GM21576 (cell line): ENCODE data around the gene CATSPER3.
"Not testable (repeated sequence)": the region's sequence is repeated elsewhere in the genome, so short reads cannot be mapped to it uniquely, and the experiment has no call there.

Source experiments
- ATAC-seq: cut with Tn5 transposase; IDR thresholded peaks from one replicate; pipeline ENCODE4 v1.9.1; 2021; ENCODE audit warnings: mild to moderate bottlenecking, moderate library complexity; ENCODE audit not compliant: unreplicated experiment

Gene CATSPER3

GRCh38 chr5:134969166-134969565 lies 1.5 kb downstream of the CATSPER3 start:
- ATAC-seq, result no peak

GRCh38 chr5:134975078-134975715 lies 7.5 kb downstream of the CATSPER3 start:
- no peak for ATAC-seq

- no peak for ATAC-seq
These were observed 8.1 kb downstream of the CATSPER3 start for GRCh38 chr5:134975843-134976242.

GRCh38 chr5:134976841-134977240 lies 9.1 kb downstream of the CATSPER3 start:
- ATAC-seq, result no peak

GRCh38 chr5:134979416-134979815 lies 11.7 kb downstream of the CATSPER3 start:
- no peak for ATAC-seq

GRCh38 chr5:134982230-134982629 lies 14.5 kb downstream of the CATSPER3 start:
- ATAC-seq, result no peak

GRCh38 chr5:134989266-134989830 lies 21.6 kb downstream of the CATSPER3 start:
- no peak for ATAC-seq

- ATAC-seq, result not testable (repeated sequence)
These were observed 22.5 kb downstream of the CATSPER3 start for GRCh38 chr5:134990183-134990582.

- no peak for ATAC-seq
These were observed 24.4 kb downstream of the CATSPER3 start for GRCh38 chr5:134992148-134992547.

- no peak for ATAC-seq
These were observed 25.5 kb downstream of the CATSPER3 start for GRCh38 chr5:134993161-134993560.

GRCh38 chr5:134994560-134995156 lies 27.0 kb downstream of the CATSPER3 start:
- no peak for ATAC-seq

- ATAC-seq, result no peak
These were observed 28.2 kb downstream of the CATSPER3 start for GRCh38 chr5:134995850-134996402.

- ATAC-seq, result no peak
These were observed 29.3 kb downstream of the CATSPER3 start for GRCh38 chr5:134997015-134997414.

- not testable (repeated sequence) for ATAC-seq
These were observed 30.4 kb downstream of the CATSPER3 start for GRCh38 chr5:134998068-134998467.

- ATAC-seq, result no peak
These were observed 36.7 kb downstream of the CATSPER3 start for GRCh38 chr5:135004376-135004775.

- no peak for ATAC-seq
These were observed 37.4 kb downstream of the CATSPER3 start for GRCh38 chr5:135005076-135005475.

GRCh38 chr5:135007305-135007704 lies 39.6 kb downstream of the CATSPER3 start:
- no peak for ATAC-seq

- no peak for ATAC-seq
These were observed 40.1 kb downstream of the CATSPER3 start for GRCh38 chr5:135007749-135008363.

GRCh38 chr5:135008556-135008955 lies 40.8 kb downstream of the CATSPER3 start:
- ATAC-seq, result no peak

- no peak for ATAC-seq
These were observed 41.5 kb downstream of the CATSPER3 start for GRCh38 chr5:135008981-135009735.
